Type B pancreatic cell (in vitro differentiated cells): Measurements from ENCODE around the gene ALK. TPM values are rescaled to one million over a fixed set of nuclear protein-coding genes. Genes with fewer than 3 reads are reported as not detected.
A peak's percentile ranks its signal among the peaks of the same experiment; 100 is the strongest.

ENCODE experiments used
- DNase-seq: peaks from one replicate; pipeline ENCODE4 v3.0.0; 2021; ENCODE audit warnings: mixed read lengths; ENCODE audit not compliant: unreplicated experiment; ENCODE audit errors: extremely low spot score
- H3K27ac Mint-ChIP-seq: 2 replicates; pipeline ENCODE4 v1.8.0; 2021; ENCODE audit warnings: mild to moderate bottlenecking, mixed read lengths
- H3K27me3 Mint-ChIP-seq: 2 replicates; pipeline ENCODE4 v1.8.0; 2021; ENCODE audit warnings: mixed read lengths
- H3K36me3 Mint-ChIP-seq: 2 replicates; pipeline ENCODE4 v1.8.0; 2021; ENCODE audit warnings: mixed read lengths
- H3K4me1 Mint-ChIP-seq: one replicate; pipeline ENCODE4 v1.8.0; 2021; ENCODE audit warnings: mixed read lengths; ENCODE audit not compliant: unreplicated experiment
- H3K4me3 Mint-ChIP-seq: 2 replicates; pipeline ENCODE4 v1.8.0; 2021; ENCODE audit warnings: mild to moderate bottlenecking, mixed read lengths
- H3K9me3 Mint-ChIP-seq: 2 replicates; pipeline ENCODE4 v1.8.0; 2021; ENCODE audit warnings: mixed read lengths
- CTCF ChIP-seq: fragments of 200-600 bp; sonication (generic); conservative IDR thresholded peaks from 2 replicates; pipeline ENCODE4 v1.5.0; 2021; ENCODE audit warnings: antibody characterized with exemption, mild to moderate bottlenecking
- total RNA-seq: library from RNA; stranded (reverse); gene quantifications from 2 replicates; pipeline ENCODE4 v1.2.1, GENCODE V29; 2021; ENCODE audit warnings: low replicate concordance

ALK gene
- total RNA-seq, 1 donor from 2014 or later: 7.7 TPM

GRCh38 chr2:29777161-29777560, 144.2 kb downstream of the ALK start:
- H3K36me3 Mint-ChIP-seq: no peaks in the 10 kb centered on the region
- H3K4me1 Mint-ChIP-seq: peaks cover 25% of the 10 kb centered on the region
- H3K4me3 Mint-ChIP-seq: no peak overlapping the region
- no peak for DNase-seq
- H3K9me3 Mint-ChIP-seq: peaks cover 5% of the 10 kb centered on the region
- no peaks in the 10 kb centered on the region for H3K27me3 Mint-ChIP-seq
- no peak for TF ChIP-seq CTCF
- H3K27ac Mint-ChIP-seq: no peak overlapping the region

GRCh38 chr2:29776406-29776805, 145.0 kb downstream of the ALK start:
- Mint-ChIP-seq H3K9me3 (peaks cover 5% of the 10 kb centered on the region), H3K27ac (peak overlapping the region; percentile 50), H3K4me3 (no peak overlapping the region), H3K4me1 (peaks cover 25% of the 10 kb centered on the region), H3K36me3 (no peaks in the 10 kb centered on the region), H3K27me3 (no peaks in the 10 kb centered on the region)
- DNase-seq: no peak
- no peak for TF ChIP-seq CTCF

DNA sequence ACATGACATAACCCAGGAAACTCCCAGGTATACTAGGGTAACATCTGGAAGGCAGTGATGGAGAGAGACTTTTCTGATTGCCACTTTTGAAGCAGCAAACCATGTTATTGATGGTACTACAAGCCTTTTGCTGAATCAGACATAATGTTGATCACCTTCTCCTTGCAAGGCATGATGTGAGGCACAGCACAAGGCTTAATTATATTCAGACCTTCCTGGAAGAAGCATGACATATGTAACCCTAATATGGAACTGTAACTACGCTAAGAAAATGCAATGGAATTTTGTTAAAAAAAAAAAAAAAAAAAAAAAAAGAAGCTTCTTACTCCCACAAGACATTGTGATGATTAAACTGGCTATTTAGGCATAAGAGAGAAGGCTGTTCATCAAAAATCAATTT, 145.4 kb downstream of the ALK start:
- no peak for DNase-seq
- no peak for TF ChIP-seq CTCF
- H3K36me3 Mint-ChIP-seq: peaks cover 2% of the 10 kb centered on the region
- peak overlapping the region; percentile 70 for H3K27ac Mint-ChIP-seq
- peaks cover 5% of the 10 kb centered on the region for H3K9me3 Mint-ChIP-seq
- no peak overlapping the region for H3K4me3 Mint-ChIP-seq
- H3K4me1 Mint-ChIP-seq: peaks cover 22% of the 10 kb centered on the region
- H3K27me3 Mint-ChIP-seq: no peaks in the 10 kb centered on the region

- Mint-ChIP-seq H3K4me3 (no peak overlapping the region), H3K36me3 (peaks cover 5% of the 10 kb centered on the region), H3K4me1 (peaks cover 13% of the 10 kb centered on the region), H3K9me3 (peaks cover 5% of the 10 kb centered on the region), H3K27ac (peak overlapping the region; percentile 70), H3K27me3 (no peaks in the 10 kb centered on the region)
- no peak for DNase-seq
- no peak for TF ChIP-seq CTCF
Measured at GRCh38 chr2:29774624-29775023, 146.8 kb downstream of the ALK start.

DNA sequence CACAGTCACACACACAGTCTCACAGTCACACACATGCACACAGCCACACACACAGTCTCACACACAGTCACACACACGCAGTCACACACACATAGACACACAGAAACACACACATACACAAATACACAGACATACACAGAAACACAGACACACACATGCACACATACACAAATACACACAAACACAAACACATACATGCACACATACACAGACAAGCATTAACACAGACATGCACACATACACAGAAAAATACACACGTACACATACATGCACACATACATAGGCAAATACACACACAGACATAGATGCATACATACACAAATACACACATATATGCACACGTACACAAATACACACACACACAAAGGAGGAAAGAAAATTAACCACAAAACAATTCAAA, 150.5 kb downstream of the ALK start:
- no peak for DNase-seq
- Mint-ChIP-seq H3K36me3 (peaks cover 5% of the 10 kb centered on the region), H3K4me3 (no peak overlapping the region), H3K9me3 (peaks cover 5% of the 10 kb centered on the region), H3K27me3 (no peaks in the 10 kb centered on the region), H3K27ac (peak overlapping the region; percentile 12), H3K4me1 (peaks cover 20% of the 10 kb centered on the region)
- no peak for TF ChIP-seq CTCF

DNA sequence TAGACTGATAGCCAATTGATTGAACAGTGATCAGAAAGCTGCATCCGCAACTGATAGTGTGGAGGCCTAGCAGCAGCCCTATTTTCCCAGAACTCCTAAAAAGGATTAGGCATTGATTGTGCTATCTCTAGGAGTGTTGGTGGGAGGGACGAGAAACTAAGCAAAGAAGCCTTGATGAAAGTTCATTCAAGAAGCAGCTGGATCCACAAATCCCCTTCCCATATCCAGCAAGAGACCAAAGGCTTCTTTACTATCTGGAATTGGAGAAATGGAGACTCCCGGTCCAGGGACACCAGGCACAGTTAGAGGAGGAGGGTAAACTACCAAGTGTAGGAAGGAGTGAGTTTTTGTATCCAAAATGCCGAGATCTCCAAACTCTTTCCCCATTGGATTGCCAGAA, 151.5 kb downstream of the ALK start:
- Mint-ChIP-seq H3K27me3 (no peaks in the 10 kb centered on the region), H3K4me1 (peaks cover 17% of the 10 kb centered on the region), H3K4me3 (no peak overlapping the region), H3K36me3 (peaks cover 5% of the 10 kb centered on the region), H3K9me3 (peaks cover 5% of the 10 kb centered on the region), H3K27ac (no peak overlapping the region)
- no peak for TF ChIP-seq CTCF
- no peak for DNase-seq
